ENCODE data around the gene CFAP45. TPM values are rescaled to one million over a fixed set of nuclear protein-coding genes. Genes with fewer than 3 reads are reported as not detected.

Gene CFAP45
- total and polyA plus RNA-seq, 2 donors (not counting 1 experiment from before 2014, with no cell fraction given), result 1.3 to 2.4 TPM

- no peaks in the 10 kb centered on the region for H4K20me1 ChIP-seq (ENCODE audit: control insufficient read depth, insufficient read depth, low read length, poor library complexity, severe bottlenecking)
- H3K4me1 ChIP-seq (ENCODE audit: control insufficient read depth in 2 of 2, insufficient read depth in 2 of 2, low read length in 2 of 2), result peaks cover 15 to 18% of the 10 kb centered on the region in 2 donors
- H3K27me3 ChIP-seq (replicated peaks in 1 of 4; ENCODE audit: control extremely low read depth in 1 of 4, control insufficient read depth in 3 of 4, insufficient read depth in 4 of 4, low read length in 3 of 4), result peaks cover 0 to 43% (median 21%) of the 10 kb centered on the region in 4 experiments
- H3K36me3 ChIP-seq (replicated peaks in 1 of 2; ENCODE audit: control extremely low read depth in 1 of 2, control insufficient read depth in 1 of 2, extremely low read depth in 1 of 2, insufficient read depth in 2 of 2, low read length in 1 of 2), result no peaks in the 10 kb centered on the region
- no peaks in the 10 kb centered on the region for H3K9me3 ChIP-seq (ENCODE audit: control extremely low read depth in 1 of 3, control insufficient read depth in 2 of 3, insufficient read depth in 1 of 3, low read length in 2 of 3)
- no peaks in the 10 kb centered on the region for H3K79me2 ChIP-seq (ENCODE audit: control insufficient read depth, insufficient read depth, low read length)
- no peak overlapping the region for H3K9ac ChIP-seq (ENCODE audit: low read length)
- peaks cover 15% of the 10 kb centered on the region for H3K4me1 Mint-ChIP-seq
- TF ChIP-seq CTCF (IDR thresholded peaks at IDR 0.05), result no peak
- TF ChIP-seq EZH2 (IDR thresholded peaks at IDR 0.05; ENCODE audit: borderline replicate concordance, insufficient read depth, low read depth, low read length, poor library complexity, severe bottlenecking), result no peak
- no peak overlapping the region for H3K4me3 ChIP-seq (ENCODE audit: control extremely low read depth in 1 of 5, extremely low read depth in 1 of 5, insufficient read depth in 1 of 5, low read depth in 2 of 5, low read length in 4 of 5)
- POLR2A ChIA-PET, result no interaction called here
- no peak overlapping the region for H3K27ac ChIP-seq (ENCODE audit: low read length in 2 of 2)
- no peak overlapping the region for H2AFZ ChIP-seq (ENCODE audit: insufficient read depth, low read depth, low read length, poor library complexity, severe bottlenecking)
- DNase-seq (no peak), ATAC-seq (ENCODE audit: low read depth) (no peak)
- intact Hi-C loops (cut with micrococcal nuclease), result no loop called here
- no peak overlapping the region for H3K27ac Mint-ChIP-seq
- WGBS (ENCODE audit: insufficient coverage), result 69% methylated on average over 1 of the region's 1 CpG
- H3K9me3 Mint-ChIP-seq (ENCODE audit: insufficient read depth), result no peaks in the 10 kb centered on the region
- H3K4me3 Mint-ChIP-seq, result no peak overlapping the region
- H3K4me2 ChIP-seq (replicated peaks; ENCODE audit: low read depth, low read length, poor library complexity, severe bottlenecking), result no peak overlapping the region
- CTCF ChIA-PET, result interaction anchor here (0.7 to 2.0 kb wide), 2 partner anchors 59 to 166 kb away, joined by 5 to 6 read pairs; no protein-coding TSS in a partner anchor
- H3K27me3 Mint-ChIP-seq, result peaks cover 54% of the 10 kb centered on the region
These were observed 48.0 kb upstream of the CFAP45 start for GRCh38 chr1:159947942-159948341.

DNA sequence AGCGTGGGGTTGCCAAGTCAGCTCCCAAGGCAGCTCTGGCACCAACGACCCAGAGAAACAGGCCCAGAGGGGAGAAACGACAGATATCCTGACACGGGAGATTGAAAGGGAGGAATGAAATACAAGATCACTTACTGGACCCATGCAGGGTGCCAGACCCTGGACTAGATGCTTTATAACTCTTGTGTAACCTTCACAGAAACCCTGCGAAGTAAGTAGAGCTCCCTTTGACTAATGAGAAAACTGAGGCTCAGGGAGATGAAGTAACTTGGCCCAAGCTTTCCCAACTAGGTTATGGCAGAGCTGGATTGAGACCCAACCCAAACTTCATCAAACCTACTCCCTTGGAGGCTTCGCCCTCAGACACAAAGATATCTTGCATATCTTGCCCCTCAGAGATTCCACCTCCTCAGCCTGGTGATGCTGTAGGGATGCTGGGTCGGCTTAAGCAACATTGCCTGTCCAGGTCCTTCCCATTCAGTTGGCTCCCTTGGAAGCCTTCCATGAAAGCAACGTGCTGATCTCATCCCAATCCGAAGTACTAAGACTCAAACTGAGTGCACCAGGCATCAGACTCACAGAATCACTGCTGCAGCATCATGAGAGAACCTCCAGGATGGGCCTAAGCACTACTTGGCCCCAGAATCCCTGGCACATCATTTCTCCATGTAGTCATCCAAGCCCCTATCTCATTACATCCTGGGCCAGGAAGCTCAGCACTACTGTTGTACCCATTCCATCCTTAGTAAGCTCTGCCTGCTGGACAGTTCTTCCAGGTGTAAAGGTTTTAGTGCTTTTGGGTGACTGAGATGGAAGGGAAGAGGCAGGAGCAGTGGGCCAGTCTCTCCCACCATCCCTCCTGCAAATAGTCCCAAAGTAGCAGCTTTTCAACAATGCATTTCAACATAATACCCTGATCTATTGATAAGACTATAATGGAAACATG, 46.5 kb upstream of the CFAP45 start:
- ATAC-seq (ENCODE audit: low read depth) (no peak), DNase-seq (no peak)
- Histone ChIP-seq H3K27me3 (replicated peaks in 1 of 4; ENCODE audit: control extremely low read depth in 1 of 4, control insufficient read depth in 3 of 4, insufficient read depth in 4 of 4, low read length in 3 of 4) (peaks cover 0 to 34% (median 19%) of the 10 kb centered on the region in 4 experiments), H3K4me2 (replicated peaks; ENCODE audit: low read depth, low read length, poor library complexity, severe bottlenecking) (peak overlapping the region; percentile 91), H3K4me1 (ENCODE audit: control insufficient read depth in 2 of 2, insufficient read depth in 2 of 2, low read length in 2 of 2) (peaks cover 15 to 18% of the 10 kb centered on the region in 2 donors), H3K4me3 (ENCODE audit: control extremely low read depth in 1 of 5, extremely low read depth in 1 of 5, insufficient read depth in 1 of 5, low read depth in 2 of 5, low read length in 4 of 5) (peak overlapping the region in 1 of 5 experiments; percentile 46), H3K36me3 (replicated peaks in 1 of 2; ENCODE audit: control extremely low read depth in 1 of 2, control insufficient read depth in 1 of 2, extremely low read depth in 1 of 2, insufficient read depth in 2 of 2, low read length in 1 of 2) (no peaks in the 10 kb centered on the region), H3K9me3 (ENCODE audit: control extremely low read depth in 1 of 3, control insufficient read depth in 2 of 3, insufficient read depth in 1 of 3, low read length in 2 of 3) (no peaks in the 10 kb centered on the region), H3K27ac (ENCODE audit: low read length in 2 of 2) (no peak overlapping the region), H2AFZ (ENCODE audit: insufficient read depth, low read depth, low read length, poor library complexity, severe bottlenecking) (peak overlapping the region; percentile 55), H4K20me1 (ENCODE audit: control insufficient read depth, insufficient read depth, low read length, poor library complexity, severe bottlenecking) (no peaks in the 10 kb centered on the region), H3K79me2 (ENCODE audit: control insufficient read depth, insufficient read depth, low read length) (no peaks in the 10 kb centered on the region), H3K9ac (ENCODE audit: low read length) (no peak overlapping the region)
- no peak overlapping the region for H3K27ac Mint-ChIP-seq
- intact Hi-C loops (cut with micrococcal nuclease), result no loop called here
- H3K4me1 Mint-ChIP-seq, result peaks cover 15% of the 10 kb centered on the region
- 59% methylated on average over 5 of the region's 9 CpGs for WGBS (ENCODE audit: insufficient coverage)
- H3K9me3 Mint-ChIP-seq (ENCODE audit: insufficient read depth), result no peaks in the 10 kb centered on the region
- peak overlapping the region; percentile 60 for H3K4me3 Mint-ChIP-seq
- TF ChIP-seq EZH2 (IDR thresholded peaks at IDR 0.05; ENCODE audit: borderline replicate concordance, insufficient read depth, low read depth, low read length, poor library complexity, severe bottlenecking), result no peak
- no peak for TF ChIP-seq CTCF (IDR thresholded peaks at IDR 0.05)
- POLR2A ChIA-PET, result interaction anchor here (0.9 to 1.1 kb wide), 3 partner anchors 9 to 25 kb away, joined by 3 read pairs; partner anchors contain the start of gene TAGLN2
- peaks cover 46% of the 10 kb centered on the region for H3K27me3 Mint-ChIP-seq
- CTCF ChIA-PET, result interaction anchor here (0.7 to 4.5 kb wide), 14 partner anchors 11 to 147 kb away, joined by 3 to 34 read pairs (median 4); partner anchors contain the start of genes FCRL6 and TAGLN2
